GM21786 (cell line): ENCODE measurements around the gene PHYKPL.
"Not testable (repeated sequence)": the region's sequence is repeated elsewhere in the genome, so short reads cannot be mapped to it uniquely, and the experiment has no call there.

Source experiments
- ATAC-seq: cut with Tn5 transposase; IDR thresholded peaks from one replicate; pipeline ENCODE4 v1.9.1; 2021; ENCODE audit not compliant: unreplicated experiment

Gene PHYKPL

GRCh38 chr5:178265746-178266145, 33.1 kb upstream of the PHYKPL start:
- no peak for ATAC-seq

DNA sequence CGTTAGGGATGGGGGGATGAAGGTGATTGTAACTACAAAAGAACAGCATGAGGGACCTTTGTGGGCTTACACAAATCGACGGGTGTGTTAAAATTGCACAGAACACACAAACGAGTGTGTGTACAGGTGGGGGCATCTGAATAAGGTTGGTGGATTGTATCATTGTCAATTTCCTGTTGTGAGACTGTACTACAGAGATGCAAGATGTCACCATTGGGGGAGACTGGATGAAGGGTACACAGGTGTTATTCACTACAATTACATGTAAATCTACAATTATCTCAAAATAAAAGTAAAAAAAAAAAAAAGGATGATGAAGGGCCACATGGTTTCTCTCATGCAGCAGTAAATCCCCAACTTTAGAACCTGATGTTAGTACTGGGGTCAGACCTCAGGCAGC, 31.4 kb upstream of the PHYKPL start:
- no peak for ATAC-seq

- ATAC-seq: no peak
Observed at GRCh38 chr5:178261666-178262600, 29.3 kb upstream of the PHYKPL start.

- ATAC-seq: no peak
Observed at GRCh38 chr5:178259623-178260536, 27.3 kb upstream of the PHYKPL start.

DNA sequence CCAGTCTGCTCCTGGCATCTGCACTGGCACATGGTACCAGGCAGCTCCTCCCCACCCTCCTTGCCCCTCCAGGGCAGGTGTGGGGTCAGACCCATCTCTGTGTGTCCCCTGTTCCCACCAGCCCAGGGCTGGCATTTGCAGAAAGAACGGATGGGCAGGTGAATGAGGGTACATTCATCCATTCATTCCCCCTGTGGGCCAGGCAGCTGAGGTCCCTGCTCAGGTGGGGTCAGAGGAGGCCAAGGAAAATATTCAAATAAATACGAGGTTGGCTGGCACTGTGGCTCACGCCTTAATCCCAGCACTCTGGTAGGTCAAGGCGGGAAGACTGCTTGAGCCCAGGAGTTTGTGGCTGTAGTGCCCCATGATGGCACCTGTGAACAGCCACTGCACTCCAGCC, 25.0 kb upstream of the PHYKPL start:
- no peak for ATAC-seq

DNA sequence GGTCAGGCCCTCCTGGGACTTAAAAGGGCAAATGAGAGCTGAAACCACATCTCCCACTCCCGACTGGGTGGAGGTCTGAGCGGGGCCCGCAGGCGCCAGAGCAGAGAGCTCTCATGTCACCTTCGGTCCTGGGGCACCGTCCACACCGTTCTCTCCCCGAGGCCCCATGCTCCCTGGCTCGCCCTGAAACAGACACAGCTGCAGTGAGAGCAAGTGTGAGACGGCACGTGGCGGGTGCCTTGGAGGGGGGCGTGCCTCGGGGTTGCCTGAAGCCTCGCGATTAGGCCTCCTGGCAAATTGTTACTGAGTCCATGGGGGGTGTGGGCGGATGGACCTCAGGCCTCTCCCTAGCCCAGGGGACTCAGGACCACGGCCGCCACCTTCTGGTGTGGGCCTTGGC, 24.1 kb upstream of the PHYKPL start:
- no peak for ATAC-seq

- ATAC-seq: not testable (repeated sequence)
Observed at GRCh38 chr5:178253632-178254031, 21.0 kb upstream of the PHYKPL start.

GRCh38 chr5:178252258-178252657, 19.7 kb upstream of the PHYKPL start:
- no peak for ATAC-seq

GRCh38 chr5:178250263-178250662, 17.7 kb upstream of the PHYKPL start:
- no peak for ATAC-seq

DNA sequence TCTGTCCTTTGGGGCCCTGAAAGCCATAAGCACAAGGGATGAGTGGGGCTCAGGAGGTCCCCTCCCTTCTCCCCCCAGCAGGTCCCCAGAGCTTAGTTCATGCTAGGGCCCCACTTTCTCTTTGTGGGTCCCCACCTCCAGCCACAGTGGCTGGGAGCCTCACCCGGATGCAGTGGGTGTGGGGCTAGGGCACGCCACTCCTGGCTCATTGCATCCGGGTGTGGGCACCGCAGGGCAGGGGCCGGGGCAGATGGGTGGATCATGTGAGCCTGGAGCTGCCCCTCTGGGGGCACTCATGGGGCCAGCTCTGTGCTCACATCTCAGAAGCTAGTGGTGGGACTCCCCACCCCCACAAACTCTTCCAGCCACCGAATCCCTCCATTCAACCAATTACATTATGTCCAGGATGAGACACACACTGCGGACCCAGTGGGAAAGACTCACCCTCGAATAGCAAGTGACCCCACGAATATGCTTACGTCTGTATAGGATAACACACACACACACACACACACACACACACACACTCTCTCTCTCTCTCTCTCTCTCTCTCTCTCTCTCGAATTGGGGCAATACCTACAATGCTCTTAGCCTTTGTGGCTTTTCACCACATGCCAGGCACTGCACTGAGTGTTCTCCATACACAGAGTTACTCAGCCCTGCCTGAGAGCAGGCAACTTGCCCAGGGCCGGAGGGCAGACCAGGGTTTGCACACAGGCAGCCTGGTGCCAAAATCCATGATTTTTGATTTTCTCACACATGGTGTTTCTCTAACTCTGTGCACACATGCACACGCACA, 16.8 kb upstream of the PHYKPL start:
- no peak for ATAC-seq

- no peak for ATAC-seq
Observed at GRCh38 chr5:178248750-178249149, 16.1 kb upstream of the PHYKPL start.

DNA sequence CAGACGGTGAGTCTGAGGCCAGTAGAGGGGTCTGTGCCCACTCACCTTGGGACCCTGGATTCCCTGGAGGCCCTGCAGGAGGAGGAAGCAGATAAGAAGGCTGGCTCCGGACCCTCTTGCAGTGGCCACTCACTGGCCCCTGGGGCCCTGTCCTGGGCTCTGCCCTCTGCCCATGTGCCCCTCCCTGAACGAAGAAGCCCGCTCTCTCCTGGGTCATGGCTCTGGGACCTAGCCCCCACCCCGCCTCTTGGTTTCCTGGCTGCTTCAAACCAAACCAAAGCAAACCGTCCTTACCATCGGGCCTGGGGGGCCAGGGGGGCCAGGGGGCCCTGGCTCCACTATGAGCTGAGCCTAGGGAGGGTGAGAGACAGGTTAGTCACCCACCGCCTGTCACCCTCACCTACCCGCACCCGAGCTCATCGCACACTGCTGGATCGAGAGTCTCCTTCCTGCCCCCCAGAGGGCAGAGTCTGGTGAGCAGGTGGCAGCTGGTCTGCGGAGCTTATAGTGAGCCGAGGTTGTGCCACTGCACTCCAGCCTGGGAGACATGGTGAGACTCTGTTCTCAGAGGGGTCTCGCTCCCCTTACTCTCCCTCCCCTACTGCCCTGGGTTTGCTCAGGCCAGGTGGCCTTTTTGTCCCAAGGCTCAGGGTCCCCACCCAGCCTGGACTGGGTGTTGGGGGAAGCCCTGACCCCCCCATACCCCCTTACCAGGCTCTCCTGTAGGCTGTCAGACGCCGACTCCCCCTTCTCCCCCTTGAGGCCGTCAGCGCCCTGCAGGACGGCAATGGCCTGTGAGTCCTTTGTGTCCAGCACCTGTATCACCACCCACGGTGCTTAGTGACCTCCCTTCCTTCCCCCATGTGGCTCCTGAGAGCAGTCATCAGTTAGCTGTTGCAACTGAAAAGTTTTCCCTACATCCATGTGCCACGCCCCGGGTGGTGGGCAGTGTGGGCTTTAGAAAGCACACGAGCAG, 15.2 kb upstream of the PHYKPL start:
- no peak for ATAC-seq

GRCh38 chr5:178246624-178247279, 14.2 kb upstream of the PHYKPL start:
- no peak for ATAC-seq

DNA sequence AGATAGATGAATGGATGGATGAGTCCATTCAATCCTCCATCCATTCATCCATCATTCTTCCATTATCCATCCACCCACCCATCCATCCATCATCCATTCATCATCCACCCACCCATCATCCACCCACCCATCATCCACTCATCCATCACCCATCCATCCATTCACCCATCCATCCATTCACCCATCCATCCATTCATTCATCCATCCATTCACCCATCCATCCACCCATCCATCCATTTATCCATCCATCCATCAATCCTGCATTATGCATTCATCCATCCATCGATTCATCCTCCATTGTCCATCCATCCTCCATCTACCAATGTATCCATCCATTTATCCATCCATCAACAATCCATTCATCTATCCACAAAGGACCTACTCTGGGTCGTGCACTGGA, 12.8 kb upstream of the PHYKPL start:
- no peak for ATAC-seq

DNA sequence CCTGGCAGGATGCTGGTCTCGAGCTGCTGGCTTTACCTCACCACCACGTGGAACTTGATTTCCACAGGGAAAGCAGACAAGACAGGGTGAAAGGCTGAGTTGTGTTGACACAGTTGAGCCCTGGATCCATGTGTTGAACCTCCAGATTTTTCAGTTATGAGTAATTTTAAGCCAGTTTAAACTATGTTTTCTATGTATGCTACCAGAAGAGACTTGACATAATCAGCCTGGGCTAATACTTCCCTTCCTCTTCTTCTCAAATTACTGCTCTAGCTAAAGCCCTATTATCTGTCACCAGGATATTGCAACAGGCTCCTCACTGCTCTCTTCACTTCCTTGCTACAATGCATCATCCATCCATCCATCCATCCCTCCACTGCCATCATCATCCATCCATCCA, 12.0 kb upstream of the PHYKPL start:
- no peak for ATAC-seq

- ATAC-seq: no peak
Observed at GRCh38 chr5:178242416-178242815, 9.8 kb upstream of the PHYKPL start.

DNA sequence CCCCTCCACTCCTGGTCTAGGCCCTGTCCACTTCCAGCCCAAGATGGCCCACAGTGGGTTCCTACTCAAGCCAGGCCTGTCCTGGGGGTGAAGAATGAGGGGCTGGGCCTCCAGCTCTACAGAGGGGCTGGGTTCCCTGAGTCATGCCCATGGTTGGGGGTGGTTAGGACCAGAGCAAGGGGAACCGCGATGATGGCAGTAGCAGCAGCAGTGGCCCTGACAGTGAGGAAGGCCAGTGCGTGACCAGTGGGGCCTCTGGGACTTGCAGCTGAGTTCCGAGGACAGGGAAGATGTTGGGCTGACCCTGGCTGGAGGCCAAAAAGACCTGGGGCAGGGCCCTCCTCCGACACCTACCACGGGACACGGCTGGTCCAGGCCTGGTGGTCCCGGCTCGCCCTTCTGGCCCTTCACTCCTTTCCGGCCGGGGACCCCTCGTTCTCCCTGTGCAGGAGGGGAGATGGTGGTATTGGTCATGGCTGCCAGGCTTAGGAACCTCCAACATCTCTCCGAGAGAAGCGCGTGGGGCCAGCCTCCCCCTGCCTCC, 9.2 kb upstream of the PHYKPL start:
- ATAC-seq: no peak

- ATAC-seq: no peak
Observed at GRCh38 chr5:178241231-178241663, 8.6 kb upstream of the PHYKPL start.

DNA sequence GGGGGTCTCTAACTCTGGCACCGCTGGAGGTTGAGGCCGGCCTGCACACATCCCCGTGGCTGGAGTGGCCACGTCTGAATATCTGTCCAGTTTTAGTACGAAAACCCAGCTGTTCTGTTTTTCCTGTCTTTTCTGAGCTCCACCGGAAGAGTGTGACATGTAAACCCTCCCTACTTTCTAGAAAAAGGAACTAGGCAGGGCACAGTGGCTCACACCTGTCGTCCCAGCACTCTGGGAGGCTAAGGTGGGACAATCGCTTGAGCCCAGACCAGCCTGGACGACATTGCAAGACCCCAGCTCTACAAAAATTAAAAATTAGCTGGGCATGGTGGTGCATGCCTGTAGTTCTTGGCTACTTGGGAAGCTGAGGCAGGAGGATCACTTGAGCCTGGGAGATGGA, 8.2 kb upstream of the PHYKPL start:
- no peak for ATAC-seq
